Heart left ventricle (tissue), 13 donors: ENCODE data around the gene ZNF202.

Experiments used
- CTCF ChIP-seq, 12 donors: fragments of 200-600 bp; sonication (generic) in 4 of 12; IDR thresholded peaks; one replicate each; pipeline versions ENCODE4 v1.5.0 to v1.8.0; 2018 to 2022; ENCODE audit warnings: antibody characterized with exemption in 12 of 12, mild to moderate bottlenecking in 5 of 12
- POLR2A ChIP-seq, 2 donors: fragments of 450-650 bp; IDR thresholded peaks; one replicate each; pipeline ENCODE4 v1.6.1; 2017; ENCODE audit warnings: antibody characterized with exemption in 2 of 2, mild to moderate bottlenecking in 2 of 2, moderate library complexity in 2 of 2
- donor health status: ischemic (EF 13 %, LVEDD 7.1; RV severe dilation, severe dysfunction).
- donor health status: DM: no; HTN: yes; CAD: no.
- donor health status: DM: no; HTN: no; CAD: no.
- donor health status: ischemic (EF 25% LVEDD 6.9; RV normal size, moderate dysfunction).
- donor health status: ischemic (EF 25% LVEDD 5.7; RV mildly dilated, moderate dysfunction).
- donor health status: ischemic (EF 35%, LVEDD 5.7; RV mildly dilated, moderate dysfunction).
- donor health status: nonischemic (EF 11% LVEDD 7.7; RV severe dilation, severe dysfunction).
- donor health status: DM: yes; HTN: yes; CAD: no.
- donor health status: PGD.
- donor health status: ischemic (EF 29% LVEDD 5.4; RV normal size, mild dysfunction).
- donor health status: nonischemic (EF 23%, LVEDD 6.1; RV moderate dilation, normal function).

DNA sequence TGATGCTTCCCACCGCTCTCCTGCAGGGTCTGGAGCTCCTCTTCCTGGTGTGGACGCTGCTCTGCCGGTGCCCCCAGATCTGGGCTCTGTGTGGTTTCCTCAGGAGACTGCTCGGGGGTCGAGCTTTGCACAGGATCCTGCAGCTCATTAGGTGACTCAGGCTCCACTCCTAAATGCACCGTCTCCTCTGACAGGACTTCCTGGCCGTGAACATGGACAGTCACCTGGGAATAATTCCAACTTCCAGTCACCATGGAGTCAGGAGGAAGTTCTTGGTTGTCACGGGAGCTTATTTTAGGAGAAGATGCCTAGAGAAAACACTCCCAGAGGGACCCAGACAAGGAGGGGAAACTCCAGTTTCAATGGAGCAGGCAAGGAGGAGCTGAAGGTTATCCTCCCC, 11.9 kb downstream of the ZNF202 start:
- no peak for TF ChIP-seq POLR2A (IDR thresholded peaks at IDR 0.05)
- TF ChIP-seq CTCF (IDR thresholded peaks at IDR 0.05): no peak
